NOMO-1 treated with DMSO at 0.1 percent for 48 hours (cell line): ENCODE measurements around the gene TSPEAR.
A peak's percentile ranks its signal among the peaks of the same experiment; 100 is the strongest.

ENCODE experiments used
- DNase-seq: peaks from one replicate; lab custom pipeline; 2025; ENCODE audit not compliant: unreplicated experiment; lab: John Stamatoyannopoulos, UW

The TSPEAR gene

GRCh38 chr21:44711327-44712202, at the start of gene TSPEAR:
Gene TSPEAR (minus strand): TSS chr21:44711572. CDS start chr21:44711514, 58 bp downstream.
- no peak for DNase-seq

DNA sequence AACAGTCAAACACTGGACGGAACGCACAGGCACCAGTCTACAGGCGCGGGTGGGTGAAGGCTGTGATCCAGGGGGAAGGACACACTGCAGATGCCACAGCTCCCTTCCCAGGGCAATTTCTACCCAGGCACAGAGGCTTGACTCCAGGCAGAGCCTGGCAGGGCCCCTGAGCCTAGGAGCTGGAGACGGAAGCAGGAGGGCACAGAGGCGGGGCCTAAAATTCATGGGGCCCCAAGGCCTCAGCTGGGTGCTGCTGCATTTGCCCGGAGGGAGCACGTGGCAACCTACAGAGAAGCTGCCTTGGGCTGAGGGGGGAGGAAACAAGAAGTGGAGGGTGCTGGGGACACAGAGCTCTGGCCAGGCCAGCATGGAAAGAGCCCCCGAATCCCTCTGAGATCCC, 49.0 kb upstream of the TSPEAR start:
- DNase-seq, result no peak

DNA sequence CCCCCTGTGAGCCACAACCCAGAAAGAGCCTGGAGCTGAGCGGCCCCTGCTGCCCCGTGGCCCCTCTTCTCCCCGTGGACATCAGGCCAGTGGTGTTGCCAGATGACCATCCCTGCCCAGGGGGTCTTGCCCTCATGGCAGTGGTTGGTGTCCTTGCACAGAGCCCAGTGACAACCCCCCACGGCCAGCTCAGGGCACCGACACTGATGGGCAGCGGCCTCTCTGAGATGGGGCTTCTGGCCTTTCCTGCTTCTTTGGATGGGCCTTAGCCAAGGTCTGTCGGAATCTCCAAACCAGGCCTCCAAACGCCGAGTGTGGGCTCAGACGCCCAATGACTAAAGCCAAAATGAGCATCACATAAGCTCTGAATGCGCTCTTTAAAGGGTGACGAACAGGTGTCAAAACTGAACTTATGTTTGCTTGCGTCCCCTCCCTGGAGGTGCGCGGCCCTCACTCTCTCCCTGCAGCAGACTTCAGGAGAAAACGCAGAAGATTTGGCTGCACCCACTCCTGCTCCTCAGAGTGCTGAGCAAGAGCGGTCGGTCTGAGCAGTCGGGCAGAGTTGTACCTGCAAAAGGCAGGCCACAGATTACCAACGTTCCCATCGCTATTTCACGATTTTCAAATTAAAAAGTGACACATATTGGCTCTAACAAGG, 48.4 kb upstream of the TSPEAR start:
- no peak for DNase-seq

GRCh38 chr21:44758781-44759627, 47.6 kb upstream of the TSPEAR start:
- DNase-seq, result no peak

DNA sequence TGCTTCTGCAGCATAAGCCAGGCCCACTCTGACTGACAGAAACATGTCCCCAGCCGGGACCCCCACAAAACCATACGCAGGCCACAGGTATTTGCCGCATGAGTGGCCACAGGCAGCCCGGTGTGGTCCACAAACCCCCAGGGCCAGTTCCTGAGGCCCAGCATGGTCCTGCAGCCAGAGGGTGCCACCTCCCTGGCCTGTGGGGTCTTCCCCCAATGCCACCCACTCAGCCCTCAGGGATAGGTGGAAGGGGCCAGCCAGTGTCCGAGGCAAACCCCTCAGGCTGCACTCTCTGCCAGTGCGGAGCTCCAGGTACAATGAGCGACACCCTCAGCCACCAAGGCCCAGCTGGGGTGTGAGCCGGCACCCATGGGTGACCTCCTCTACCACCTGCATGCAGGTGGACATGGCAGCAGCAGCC, 46.8 kb upstream of the TSPEAR start:
- DNase-seq, result no peak

- DNase-seq, result no peak
Observed at GRCh38 chr21:44757731-44758130, 46.4 kb upstream of the TSPEAR start.

GRCh38 chr21:44756423-44757185, 45.2 kb upstream of the TSPEAR start:
- no peak for DNase-seq

DNA sequence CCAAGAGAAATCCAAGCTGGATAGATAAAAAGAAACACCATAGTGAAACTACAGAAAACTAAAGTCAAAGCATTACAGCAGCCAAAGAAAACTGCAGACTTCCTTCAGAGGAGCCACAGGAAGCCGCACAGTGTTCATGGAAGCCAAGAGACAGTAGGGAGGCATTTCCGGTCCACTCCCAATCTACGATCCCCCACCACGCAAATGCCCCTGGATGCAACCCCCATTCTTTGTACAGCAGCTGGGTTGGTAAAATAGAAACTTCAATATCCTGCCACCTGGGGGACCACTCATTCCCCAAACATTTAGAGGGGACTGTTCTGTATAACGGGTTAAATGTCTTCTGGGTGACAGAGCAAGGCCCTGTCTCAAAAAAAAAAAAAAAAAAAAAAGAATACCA, 43.9 kb upstream of the TSPEAR start:
- DNase-seq, result peak; percentile 8

GRCh38 chr21:44753357-44753756, 42.0 kb upstream of the TSPEAR start:
- DNase-seq, result no peak

GRCh38 chr21:44752671-44753235, 41.4 kb upstream of the TSPEAR start:
- no peak for DNase-seq

DNA sequence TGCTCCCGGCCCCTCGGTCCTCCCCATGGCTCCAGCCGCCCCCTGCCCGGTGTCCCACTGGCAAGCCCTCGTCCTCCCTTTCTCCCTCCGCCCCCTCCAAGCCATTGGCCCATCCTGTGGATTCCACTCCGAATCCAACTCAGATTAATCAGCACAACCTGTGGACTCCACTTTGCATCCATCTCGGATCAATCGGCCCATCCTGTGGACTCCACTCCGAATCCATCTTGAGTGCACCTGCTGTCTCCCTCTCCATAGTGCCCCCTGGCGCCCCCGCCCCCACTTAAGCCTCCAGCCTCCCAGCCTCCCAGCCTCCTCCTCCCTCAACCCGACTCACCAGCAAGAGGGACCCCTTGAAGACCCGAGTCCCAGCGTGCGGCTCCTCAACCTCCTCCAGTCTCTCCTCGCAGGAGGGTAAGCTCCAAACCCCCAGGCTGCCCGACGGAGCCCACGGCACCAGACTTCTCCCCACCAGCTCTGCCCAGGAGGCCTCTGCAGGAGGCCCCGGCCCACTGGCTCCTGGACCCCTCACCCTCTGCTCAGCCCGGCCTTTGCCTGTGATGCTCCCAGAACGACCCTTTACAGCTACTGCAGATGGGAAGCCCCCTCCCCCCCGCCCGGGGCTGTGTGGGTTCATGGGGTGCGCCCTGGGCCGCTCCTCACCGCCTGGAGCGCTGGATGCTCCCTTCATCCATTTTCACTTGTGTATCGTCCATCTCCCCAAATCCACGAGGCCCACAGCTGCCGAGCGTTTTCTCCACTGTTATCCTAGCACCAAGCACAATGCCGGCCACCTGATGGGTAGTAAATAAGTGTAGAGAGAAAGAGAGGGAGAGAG, 40.6 kb upstream of the TSPEAR start:
- DNase-seq, result no peak

DNA sequence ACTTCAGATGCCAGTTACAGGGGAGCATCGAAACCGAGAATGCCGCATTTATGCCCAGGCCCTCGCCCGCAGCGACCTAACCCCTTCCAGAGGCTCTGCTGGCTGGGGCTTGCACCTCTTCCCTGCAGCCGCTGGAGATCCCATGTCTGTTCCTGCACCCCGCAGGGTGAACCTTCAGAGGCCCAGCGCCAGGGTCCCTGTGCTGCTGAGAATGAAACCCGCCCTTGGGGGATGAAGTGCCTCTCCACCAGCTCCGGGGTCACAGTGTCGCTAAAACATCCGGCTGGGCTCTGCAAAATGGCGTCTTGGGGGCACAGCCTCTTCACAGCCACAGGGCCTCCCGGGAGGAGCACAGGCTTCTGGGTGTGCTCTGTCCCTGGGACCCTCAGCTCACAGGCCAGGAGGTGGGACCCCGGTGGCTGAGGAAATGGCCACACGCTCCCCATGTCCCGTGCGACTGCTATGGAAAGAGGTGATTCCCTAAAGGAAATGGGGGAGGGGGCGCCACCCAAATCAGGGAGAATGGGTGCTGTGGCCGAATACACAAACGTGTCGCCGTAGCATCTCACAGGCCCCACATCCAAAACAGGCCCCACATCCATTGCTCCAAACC, 39.9 kb upstream of the TSPEAR start:
- DNase-seq, result no peak

- DNase-seq, result no peak
Observed at GRCh38 chr21:44750675-44751025, 39.3 kb upstream of the TSPEAR start.

GRCh38 chr21:44749759-44750674, 38.6 kb upstream of the TSPEAR start:
- DNase-seq, result no peak

DNA sequence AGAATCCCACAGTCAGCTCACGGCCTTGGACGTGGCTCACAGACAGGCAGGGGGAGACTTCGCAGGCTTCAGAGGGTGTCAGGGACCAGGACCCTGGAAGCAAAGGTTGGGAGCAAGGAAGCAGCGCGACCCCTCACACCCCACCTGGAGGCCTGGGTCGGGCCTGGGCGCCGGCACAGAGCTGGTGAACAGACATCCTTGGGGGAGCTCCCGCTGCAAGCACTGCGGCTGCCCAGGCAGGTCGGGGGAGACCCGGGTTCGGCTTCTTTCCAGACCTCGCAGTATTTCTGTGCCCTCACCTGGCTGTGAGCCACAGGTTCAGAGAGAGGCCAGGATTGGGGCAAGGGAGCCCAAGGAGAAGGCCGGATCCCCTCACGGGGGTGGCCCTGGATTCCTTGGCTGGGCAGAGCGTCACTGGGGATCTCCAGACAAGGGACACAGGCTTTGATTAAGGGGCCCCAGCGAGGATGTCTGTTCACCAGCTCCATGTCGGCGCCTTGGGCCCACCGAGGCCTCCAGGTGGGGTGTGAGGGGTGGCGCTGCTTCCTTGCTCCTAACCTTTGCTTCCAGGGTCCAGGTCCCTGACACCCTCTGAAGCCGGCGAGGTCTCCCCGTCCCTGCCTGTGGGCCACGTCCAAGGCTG, 37.9 kb upstream of the TSPEAR start:
- no peak for DNase-seq

DNA sequence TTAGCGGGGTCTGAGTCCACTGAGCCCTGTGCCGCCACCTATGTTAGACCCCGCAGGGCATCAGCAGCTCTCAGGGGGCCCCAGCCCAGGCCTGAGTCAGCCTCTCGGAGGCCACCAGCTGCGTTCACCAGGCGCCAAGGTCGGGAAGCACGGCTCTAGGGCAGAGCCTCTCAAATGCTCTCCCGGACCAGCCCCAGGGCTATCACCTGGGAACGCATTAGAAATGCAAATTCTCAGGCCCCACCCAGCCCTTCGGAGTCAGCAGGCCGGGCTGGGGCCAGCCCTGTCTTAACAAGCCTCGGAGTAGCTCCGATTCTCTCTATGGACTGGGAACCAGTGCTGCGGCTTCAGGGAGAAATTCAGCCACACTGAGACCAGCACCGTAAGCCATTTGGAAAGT, 37.2 kb upstream of the TSPEAR start:
- DNase-seq, result no peak

GRCh38 chr21:44742418-44743153, 31.2 kb upstream of the TSPEAR start:
- DNase-seq, result no peak
